T47D (cell line): ENCODE data around the gene CLK1.

Source experiments
- DNase-seq, 2 experiments: peaks; one replicate each; pipeline versions ENCODE4 v3.0.0 to v3.0.0-alpha.2; 2011 to 2012; ENCODE audit warnings: low read depth in 1 of 2, low spot score in 1 of 2
- JUND ChIP-seq: IDR thresholded peaks from 2 replicates; pipeline ENCODE4 v1.6.1; 2012; ENCODE audit warnings: low read depth
- in situ Hi-C: cut with HindIII; loops from 2 replicates; pipeline ENCODE4 v1.10.0; 2016; ENCODE audit warnings: low sequenced_read_pairs, low pct_unique_long_range_greater_than_20kb

Gene CLK1

GRCh38 chr2:200869014-200869413, 4.6 kb upstream of the CLK1 start:
- in situ Hi-C loops, result no loop called here
- no peak for TF ChIP-seq JUND
- no peak for DNase-seq

- DNase-seq, result no peak
- in situ Hi-C loops, result no loop called here
- TF ChIP-seq JUND, result no peak
Measured at GRCh38 chr2:200863782-200864175, 679 bp downstream of the CLK1 start.

- TF ChIP-seq JUND, result no peak
- in situ Hi-C loops, result no loop called here
- no peak for DNase-seq
Measured at GRCh38 chr2:200862532-200863000, 1.9 kb downstream of the CLK1 start.

GRCh38 chr2:200861617-200862155, 2.8 kb downstream of the CLK1 start:
- DNase-seq, result no peak
- in situ Hi-C loops, result no loop called here
- no peak for TF ChIP-seq JUND

- TF ChIP-seq JUND, result no peak
- in situ Hi-C loops, result no loop called here
- no peak for DNase-seq
Measured at GRCh38 chr2:200860092-200860795, 4.2 kb downstream of the CLK1 start.

GRCh38 chr2:200856806-200857205, 7.7 kb downstream of the CLK1 start:
- in situ Hi-C loops, result no loop called here
- no peak for DNase-seq
- TF ChIP-seq JUND, result no peak

- in situ Hi-C loops, result no loop called here
- no peak for DNase-seq
- no peak for TF ChIP-seq JUND
Measured at GRCh38 chr2:200852605-200853004, 11.9 kb downstream of the CLK1 start.

- TF ChIP-seq JUND, result no peak
- no peak for DNase-seq
- in situ Hi-C loops, result no loop called here
Measured at GRCh38 chr2:200851398-200852248, 12.8 kb downstream of the CLK1 start.

GRCh38 chr2:200850512-200851256, 13.8 kb downstream of the CLK1 start:
- no peak for DNase-seq
- in situ Hi-C loops, result no loop called here

GRCh38 chr2:200847939-200848338, 16.5 kb downstream of the CLK1 start:
- DNase-seq, result no peak
- no peak for TF ChIP-seq JUND

More at GRCh38 chr2:200850512-200851256, 13.8 kb downstream of the CLK1 start:
- TF ChIP-seq JUND, result no peak

GRCh38 chr2:200847269-200847668, 17.2 kb downstream of the CLK1 start:
- DNase-seq, result no peak
- TF ChIP-seq JUND, result no peak
- in situ Hi-C loops, result no loop called here

More at GRCh38 chr2:200847939-200848338, 16.5 kb downstream of the CLK1 start:
- in situ Hi-C loops, result no loop called here

GRCh38 chr2:200845669-200846325, 18.7 kb downstream of the CLK1 start:
- in situ Hi-C loops, result no loop called here
- TF ChIP-seq JUND, result no peak
- no peak for DNase-seq
